HG02938 (cell line): ENCODE measurements around the gene MGA.
A peak's percentile ranks its signal among the peaks of the same experiment; 100 is the strongest.
"Not testable (repeated sequence)": the region's sequence is repeated elsewhere in the genome, so short reads cannot be mapped to it uniquely, and the experiment has no call there.

Experiments used
- ATAC-seq: cut with Tn5 transposase; IDR thresholded peaks from one replicate; pipeline ENCODE4 v1.9.1; 2021; ENCODE audit warnings: mild to moderate bottlenecking, moderate library complexity; ENCODE audit not compliant: unreplicated experiment

MGA gene

GRCh38 chr15:41703120-41703519 is 42.9 kb downstream of the MGA start:
- ATAC-seq: no peak

GRCh38 chr15:41713047-41713446 is 52.8 kb downstream of the MGA start:
- ATAC-seq: no peak

DNA sequence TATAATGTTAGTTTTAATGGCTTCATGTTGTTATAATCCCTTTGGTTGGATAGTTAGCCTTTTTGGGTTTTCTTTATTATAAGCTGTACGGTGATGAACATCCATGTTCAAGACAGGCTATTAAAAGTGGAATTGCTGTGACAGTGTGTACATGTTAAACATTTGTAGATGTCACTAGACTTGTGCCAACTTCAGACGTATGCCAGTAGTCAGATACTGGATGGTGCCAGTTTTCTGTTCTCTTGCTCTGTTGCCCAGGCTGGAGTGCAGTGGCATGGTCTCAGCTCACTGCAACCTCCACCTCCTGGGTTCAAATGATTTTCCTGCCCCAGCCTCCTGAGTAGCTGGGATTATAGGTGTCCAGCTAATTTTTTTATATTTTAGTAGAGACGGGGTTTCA is 54.1 kb downstream of the MGA start:
- no peak for ATAC-seq

GRCh38 chr15:41716864-41717263 is 56.7 kb downstream of the MGA start:
- no peak for ATAC-seq

GRCh38 chr15:41727143-41727542 is 66.9 kb downstream of the MGA start:
- no peak for ATAC-seq

DNA sequence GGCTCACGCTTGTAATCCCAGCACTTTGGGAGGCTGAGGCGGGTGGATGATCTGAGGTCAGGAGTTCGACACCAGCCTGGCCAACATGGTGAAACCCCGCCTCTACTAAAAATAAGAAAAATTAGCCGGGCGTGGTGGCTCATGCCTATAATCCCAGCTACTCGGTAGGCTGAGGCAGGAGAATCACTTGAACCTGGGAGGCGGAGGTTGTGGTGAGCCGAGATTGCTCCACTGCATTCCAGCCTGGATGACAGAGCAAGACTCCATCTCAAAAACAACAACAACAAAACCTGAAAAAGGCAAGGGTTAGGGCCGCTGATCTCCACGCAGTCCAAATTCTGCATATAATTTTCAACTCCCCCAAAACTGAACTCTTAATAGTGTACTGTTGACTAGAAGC is 67.9 kb downstream of the MGA start:
- ATAC-seq: not testable (repeated sequence)

- no peak for ATAC-seq
These were observed 70.3 kb downstream of the MGA start for GRCh38 chr15:41730543-41730942.

DNA sequence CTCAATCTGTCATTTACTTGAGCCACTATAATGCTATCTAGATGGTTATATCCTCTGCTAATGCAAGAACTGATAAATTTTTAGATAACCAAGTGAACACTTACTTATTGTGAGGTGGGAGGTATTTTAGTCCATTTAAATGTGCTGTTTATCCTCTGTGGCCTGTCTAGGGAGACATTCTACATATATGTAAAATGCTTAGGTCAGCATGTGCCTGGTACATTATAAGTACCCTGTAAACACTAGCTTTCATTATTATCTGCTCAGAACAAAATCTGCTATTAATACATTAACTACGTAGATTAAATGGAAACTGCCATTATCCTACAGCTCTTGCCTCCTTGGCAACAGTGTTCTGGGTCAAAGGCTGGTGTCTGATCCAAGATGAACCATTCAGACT is 72.3 kb downstream of the MGA start:
- ATAC-seq: no peak

DNA sequence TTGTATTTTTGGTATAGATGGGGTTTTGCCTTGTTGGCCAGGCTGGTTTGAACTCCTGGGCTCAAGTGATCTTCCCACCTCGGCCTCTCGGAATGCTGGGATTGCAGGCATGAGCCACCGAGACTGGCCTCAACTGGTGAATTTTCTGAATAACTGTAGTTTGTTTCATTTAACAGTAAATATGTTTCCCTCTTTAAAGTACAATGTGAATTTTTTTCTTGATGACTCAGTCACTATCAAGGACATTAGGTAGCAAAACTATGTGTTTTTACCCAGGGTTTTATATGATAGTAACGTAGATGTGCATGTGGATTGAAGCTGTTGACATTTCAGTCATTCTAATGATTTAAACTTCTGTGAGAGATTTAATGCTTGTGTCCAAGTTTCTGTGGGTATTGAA is 73.9 kb downstream of the MGA start:
- no peak for ATAC-seq

- ATAC-seq: no peak
These were observed 74.8 kb downstream of the MGA start for GRCh38 chr15:41735046-41735445.

GRCh38 chr15:41735492-41735891 is 75.3 kb downstream of the MGA start:
- not testable (repeated sequence) for ATAC-seq

- no peak for ATAC-seq
These were observed 86.6 kb downstream of the MGA start for GRCh38 chr15:41746802-41747201.

GRCh38 chr15:41756198-41756597 is 96.0 kb downstream of the MGA start:
- no peak for ATAC-seq

GRCh38 chr15:41772720-41773331 is 112.6 kb downstream of the MGA start:
- no peak for ATAC-seq

- no peak for ATAC-seq
These were observed 113.1 kb downstream of the MGA start for GRCh38 chr15:41773332-41773728.

DNA sequence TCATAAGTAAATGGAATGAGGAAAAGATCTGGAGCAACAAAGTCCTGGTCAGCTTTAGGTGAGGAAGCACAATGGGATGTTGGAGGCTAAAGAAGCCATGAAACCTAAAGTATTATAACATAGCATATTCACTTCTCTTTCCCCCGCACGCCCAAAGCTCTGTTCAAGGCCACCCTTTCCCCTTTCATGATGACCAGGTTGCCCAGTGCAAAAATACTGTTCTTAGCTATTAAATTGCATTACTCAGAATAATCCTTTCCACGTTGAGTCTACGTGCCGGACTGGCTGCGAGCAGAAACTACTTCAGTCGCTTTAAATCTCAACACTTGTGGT is 113.5 kb downstream of the MGA start:
- no peak for ATAC-seq

GRCh38 chr15:41774062-41774881 is 114.1 kb downstream of the MGA start, which contains the start of gene MAPKBP1:
Gene MAPKBP1, plus strand, starts transcription at chr15:41774484. Its CDS starts 792 bp downstream, at chr15:41775276.
- ATAC-seq: peak; percentile 79

GRCh38 chr15:41774882-41775417 is 114.7 kb downstream of the MGA start:
- ATAC-seq: no peak

GRCh38 chr15:41775651-41776050 is 115.4 kb downstream of the MGA start:
- no peak for ATAC-seq

DNA sequence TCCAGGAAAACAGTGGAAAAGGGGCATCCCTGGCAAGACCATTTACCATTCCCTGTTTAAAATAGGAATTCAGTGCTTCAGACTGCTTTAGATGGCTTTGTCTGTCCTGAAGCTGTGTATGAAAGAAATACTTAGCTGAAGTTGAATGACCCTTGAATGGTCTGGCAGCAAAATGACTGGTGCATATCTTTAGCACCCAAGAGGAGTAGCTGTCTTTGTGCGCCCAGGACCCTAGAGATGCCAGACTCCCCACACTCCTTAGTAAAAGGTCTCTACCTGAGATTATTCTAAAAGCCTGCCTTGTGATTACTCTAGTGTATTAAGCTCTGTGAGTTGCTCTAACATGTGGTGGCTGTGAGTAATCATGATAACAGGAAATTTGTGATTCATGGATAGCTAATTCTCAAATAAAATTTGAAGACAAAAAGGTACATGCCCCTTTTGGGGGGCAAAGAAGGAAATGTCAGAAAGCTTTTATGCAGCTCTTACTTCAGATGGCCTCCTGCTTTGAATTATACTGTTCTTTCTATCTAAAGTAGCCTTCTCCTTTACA is 117.3 kb downstream of the MGA start:
- ATAC-seq: no peak

DNA sequence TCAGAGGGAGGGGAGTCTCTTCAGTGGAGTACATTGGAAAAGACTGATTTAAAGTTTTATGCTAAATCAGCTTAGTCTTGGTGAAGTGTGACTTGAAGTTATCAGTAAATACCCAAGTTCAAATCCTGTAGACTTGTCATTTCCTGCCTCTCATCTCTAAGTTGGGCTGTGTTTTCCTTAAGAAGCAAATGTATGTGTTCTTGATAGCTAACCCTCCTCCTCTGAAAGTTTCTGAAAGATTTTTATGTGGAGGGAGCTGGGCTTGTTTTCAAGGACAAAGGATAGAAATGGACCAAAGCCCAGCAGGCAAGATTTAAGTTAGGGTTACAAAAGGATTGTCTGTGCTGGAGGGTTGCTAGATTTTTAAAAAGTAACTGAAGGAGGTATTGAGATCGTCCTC is 118.3 kb downstream of the MGA start:
- ATAC-seq: no peak

GRCh38 chr15:41779662-41780157 is 119.5 kb downstream of the MGA start:
- no peak for ATAC-seq
